ENCODE data around the gene ABTB2.
A peak's percentile ranks its signal among the peaks of the same experiment; 100 is the strongest.

ABTB2 gene

GRCh38 chr11:34345991-34346480 lies 11.8 kb downstream of the ABTB2 start:
- in situ Hi-C loops (cut with HindIII; ENCODE audit: low pct_unique_long_range_greater_than_20kb, low sequenced_read_pairs): no loop called here
- no peak for DNase-seq (ENCODE audit: low read depth in 1 of 2, low spot score in 1 of 2)
- TF ChIP-seq JUND (IDR thresholded peaks at IDR 0.05; ENCODE audit: low read depth): no peak

DNA sequence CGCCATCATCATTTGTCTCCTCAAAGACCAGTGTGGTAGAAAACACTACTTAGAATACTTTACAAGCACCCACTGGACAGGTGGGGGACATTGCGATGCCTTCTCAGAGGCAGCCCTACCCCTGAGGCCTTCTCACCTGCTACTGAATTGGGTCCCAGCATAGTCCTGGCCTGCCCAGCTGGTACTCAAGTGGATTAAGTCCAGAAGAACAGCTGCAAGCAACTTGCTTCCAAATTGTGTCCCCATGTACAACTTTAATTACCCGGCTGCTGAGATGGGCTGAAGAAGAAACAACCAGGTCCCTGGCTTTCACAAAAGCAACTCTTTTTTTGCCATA lies 12.3 kb downstream of the ABTB2 start:
- TF ChIP-seq JUND (IDR thresholded peaks at IDR 0.05; ENCODE audit: low read depth): no peak
- in situ Hi-C loops (cut with HindIII; ENCODE audit: low pct_unique_long_range_greater_than_20kb, low sequenced_read_pairs): no loop called here
- DNase-seq (ENCODE audit: low read depth in 1 of 2, low spot score in 1 of 2): no peak

- peak in 1 of 2 experiments; percentile 67 for DNase-seq (ENCODE audit: low read depth in 1 of 2, low spot score in 1 of 2)
- no peak for TF ChIP-seq JUND (IDR thresholded peaks at IDR 0.05; ENCODE audit: low read depth)
- in situ Hi-C loops (cut with HindIII; ENCODE audit: low pct_unique_long_range_greater_than_20kb, low sequenced_read_pairs): no loop called here
Measured at GRCh38 chr11:34344768-34345539, 12.9 kb downstream of the ABTB2 start.

GRCh38 chr11:34344410-34344767 lies 13.4 kb downstream of the ABTB2 start:
- no peak for TF ChIP-seq JUND (IDR thresholded peaks at IDR 0.05; ENCODE audit: low read depth)
- in situ Hi-C loops (cut with HindIII; ENCODE audit: low pct_unique_long_range_greater_than_20kb, low sequenced_read_pairs): no loop called here
- DNase-seq (ENCODE audit: low read depth in 1 of 2, low spot score in 1 of 2): no peak

- DNase-seq (ENCODE audit: low read depth in 1 of 2, low spot score in 1 of 2): no peak
- no peak for TF ChIP-seq JUND (IDR thresholded peaks at IDR 0.05; ENCODE audit: low read depth)
- in situ Hi-C loops (cut with HindIII; ENCODE audit: low pct_unique_long_range_greater_than_20kb, low sequenced_read_pairs): no loop called here
Measured at GRCh38 chr11:34343686-34344085, 14.1 kb downstream of the ABTB2 start.

GRCh38 chr11:34343153-34343552 lies 14.7 kb downstream of the ABTB2 start:
- DNase-seq (ENCODE audit: low read depth in 1 of 2, low spot score in 1 of 2): peak in 1 of 2 experiments; percentile 38
- TF ChIP-seq JUND (IDR thresholded peaks at IDR 0.05; ENCODE audit: low read depth): no peak
- in situ Hi-C loops (cut with HindIII; ENCODE audit: low pct_unique_long_range_greater_than_20kb, low sequenced_read_pairs): no loop called here

DNA sequence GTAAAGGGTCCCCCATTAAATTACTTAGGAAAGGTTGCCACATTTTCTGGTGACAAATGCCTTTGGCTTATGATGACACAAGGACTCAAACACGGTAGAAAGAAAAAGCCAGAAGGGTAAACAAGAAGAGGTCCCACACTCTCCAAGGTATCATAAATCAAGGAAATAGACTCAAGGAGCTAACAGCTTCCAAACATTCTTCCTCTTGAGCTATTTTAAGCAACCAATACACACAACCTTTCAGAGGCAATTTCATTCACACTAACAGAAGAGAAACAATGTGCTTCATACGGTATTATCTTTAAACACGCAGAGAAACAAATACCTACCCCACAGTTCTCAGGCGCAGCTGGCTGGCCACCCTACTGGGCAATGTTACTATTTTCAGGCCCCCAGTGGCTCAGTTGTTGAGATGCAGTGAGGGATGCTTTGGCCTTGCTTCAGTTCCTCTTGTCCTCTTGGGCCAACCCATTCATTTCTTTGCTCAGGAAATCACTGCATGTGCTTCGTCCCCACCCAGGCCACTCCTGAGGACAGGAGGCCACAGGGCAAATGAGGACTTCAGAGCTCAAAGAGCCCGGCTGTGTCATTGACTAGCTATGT lies 15.8 kb downstream of the ABTB2 start:
- in situ Hi-C loops (cut with HindIII; ENCODE audit: low pct_unique_long_range_greater_than_20kb, low sequenced_read_pairs): no loop called here
- peak in 1 of 2 experiments; percentile 57 for DNase-seq (ENCODE audit: low read depth in 1 of 2, low spot score in 1 of 2)
- no peak for TF ChIP-seq JUND (IDR thresholded peaks at IDR 0.05; ENCODE audit: low read depth)

DNA sequence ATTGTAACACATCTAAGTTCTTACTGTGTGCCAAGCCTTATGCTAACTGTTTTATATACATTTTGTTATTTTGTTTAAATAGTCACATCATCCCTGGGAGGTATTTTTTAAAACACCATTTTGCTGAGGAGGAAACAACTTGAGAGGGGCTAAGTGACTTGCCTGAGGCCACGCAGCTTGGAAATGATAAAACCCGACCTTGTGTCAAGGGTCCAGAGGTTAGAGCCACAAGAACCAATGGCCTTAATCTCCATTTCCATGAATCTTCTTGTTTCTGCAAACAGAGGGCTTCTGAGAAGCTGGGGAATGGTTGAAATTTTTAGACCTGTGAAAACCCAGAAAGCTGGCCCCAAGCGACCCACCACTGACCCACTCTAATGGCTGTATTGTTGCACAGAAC lies 16.7 kb downstream of the ABTB2 start:
- no peak for TF ChIP-seq JUND (IDR thresholded peaks at IDR 0.05; ENCODE audit: low read depth)
- in situ Hi-C loops (cut with HindIII; ENCODE audit: low pct_unique_long_range_greater_than_20kb, low sequenced_read_pairs): no loop called here
- no peak for DNase-seq (ENCODE audit: low read depth in 1 of 2, low spot score in 1 of 2)

DNA sequence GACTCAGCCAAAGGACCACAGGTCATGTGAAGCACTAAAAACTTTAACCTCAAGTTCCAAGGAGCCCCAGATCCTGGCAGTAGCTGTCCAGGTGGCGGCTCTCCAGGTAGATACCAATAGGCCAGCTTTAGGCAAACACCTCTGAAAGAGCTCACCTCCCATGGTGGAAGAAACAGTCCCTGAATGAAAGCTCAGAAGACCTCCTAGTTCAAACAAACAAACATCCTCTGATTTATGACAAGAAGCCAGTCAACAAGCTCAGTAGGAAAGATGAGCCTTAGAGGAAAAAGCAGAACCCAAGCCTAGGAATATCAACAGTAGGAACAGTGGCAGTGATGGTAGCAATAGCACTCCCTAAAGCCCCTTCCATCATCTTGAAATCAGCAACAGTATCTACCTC lies 17.2 kb downstream of the ABTB2 start:
- TF ChIP-seq JUND (IDR thresholded peaks at IDR 0.05; ENCODE audit: low read depth): no peak
- in situ Hi-C loops (cut with HindIII; ENCODE audit: low pct_unique_long_range_greater_than_20kb, low sequenced_read_pairs): no loop called here

DNA sequence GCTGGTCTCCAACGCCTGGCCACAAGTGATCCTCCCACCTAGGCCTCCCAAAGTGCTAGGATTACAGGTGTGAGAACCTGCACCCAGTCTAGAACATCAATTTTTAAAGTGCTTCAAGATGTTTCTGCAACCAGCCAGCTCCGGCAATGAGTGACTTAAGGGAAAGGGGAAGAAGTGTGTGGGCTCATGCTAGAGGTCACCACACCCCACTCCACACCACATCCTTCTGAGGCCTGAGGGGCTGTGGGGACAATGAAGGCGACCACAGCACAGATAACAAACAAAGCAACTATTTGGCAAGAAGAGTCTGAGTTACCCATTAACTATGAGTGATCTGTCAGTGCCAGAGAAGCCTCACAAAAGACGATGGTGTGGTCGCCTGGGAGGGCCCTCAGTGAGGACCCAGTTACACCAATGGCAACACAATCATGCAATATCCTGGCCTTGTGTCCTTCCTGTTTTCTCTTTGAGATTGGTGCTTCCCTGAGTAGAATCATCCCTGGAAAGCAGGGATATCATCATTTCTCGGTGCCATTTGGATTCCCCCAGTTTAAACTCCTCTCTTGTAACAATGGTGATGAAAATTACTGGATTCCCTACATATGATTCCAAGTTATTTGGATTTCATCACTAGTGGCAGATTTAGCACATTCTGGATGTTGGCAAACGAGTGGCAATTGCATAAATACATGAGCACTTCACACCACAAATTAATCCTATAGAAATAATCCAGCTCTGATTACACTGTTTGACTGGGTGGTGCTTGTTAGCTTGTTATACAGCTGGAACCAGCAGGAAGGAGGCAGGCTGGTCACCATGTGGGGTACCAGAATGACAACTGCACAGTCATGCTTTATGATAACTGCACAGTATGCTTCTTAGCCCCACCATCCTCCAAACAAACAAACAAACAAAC lies 18.4 kb downstream of the ABTB2 start:
- TF ChIP-seq JUND (IDR thresholded peaks at IDR 0.05; ENCODE audit: low read depth): no peak
- in situ Hi-C loops (cut with HindIII; ENCODE audit: low pct_unique_long_range_greater_than_20kb, low sequenced_read_pairs): no loop called here
- DNase-seq (ENCODE audit: low read depth in 1 of 2, low spot score in 1 of 2): no peak

More for the DNA sequence above, 17.2 kb downstream of the ABTB2 start:
- no peak for DNase-seq (ENCODE audit: low read depth in 1 of 2, low spot score in 1 of 2)

DNA sequence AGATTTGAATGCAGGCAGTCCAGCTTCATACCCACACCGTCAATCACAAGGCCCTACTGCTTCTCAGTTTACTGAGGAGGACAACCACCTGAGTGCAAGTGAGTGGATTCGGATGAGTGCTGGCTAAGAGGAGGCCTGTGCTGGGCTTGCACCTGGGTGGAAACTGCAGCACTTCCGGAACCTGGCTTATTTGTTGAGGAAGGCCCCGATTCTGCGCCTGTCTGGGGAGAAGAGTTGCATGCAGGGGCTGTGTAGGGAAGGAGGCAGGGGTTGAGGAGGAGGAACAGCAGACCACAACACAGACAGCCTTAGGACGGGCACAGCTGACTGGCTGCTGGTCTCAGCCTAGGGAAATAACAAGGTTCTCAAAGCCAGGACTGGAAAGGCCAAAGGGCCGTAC lies 20.8 kb downstream of the ABTB2 start:
- no peak for DNase-seq (ENCODE audit: low read depth in 1 of 2, low spot score in 1 of 2)
- no peak for TF ChIP-seq JUND (IDR thresholded peaks at IDR 0.05; ENCODE audit: low read depth)
- in situ Hi-C loops (cut with HindIII; ENCODE audit: low pct_unique_long_range_greater_than_20kb, low sequenced_read_pairs): no loop called here

GRCh38 chr11:34335801-34336200 lies 22.0 kb downstream of the ABTB2 start:
- TF ChIP-seq JUND (IDR thresholded peaks at IDR 0.05; ENCODE audit: low read depth): no peak
- DNase-seq (ENCODE audit: low read depth in 1 of 2, low spot score in 1 of 2): no peak
- in situ Hi-C loops (cut with HindIII; ENCODE audit: low pct_unique_long_range_greater_than_20kb, low sequenced_read_pairs): no loop called here

DNA sequence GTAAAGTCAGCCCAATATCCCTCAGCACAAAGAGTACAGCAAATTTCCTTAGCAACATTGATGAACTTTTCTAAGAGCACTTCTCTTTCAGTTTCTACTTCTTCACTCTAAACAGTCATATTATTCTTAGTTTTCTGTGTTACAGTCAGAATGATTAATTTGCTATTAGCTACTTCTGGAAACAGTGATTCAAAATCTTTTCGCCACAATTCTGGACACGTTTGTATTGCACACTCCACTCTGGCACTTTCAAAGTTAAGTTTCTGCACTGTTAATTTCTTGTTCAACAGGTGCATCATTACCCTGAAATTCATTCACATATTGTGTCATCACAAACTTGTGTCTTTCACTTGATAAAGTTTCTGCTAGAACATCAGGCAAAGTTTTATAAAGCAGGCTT lies 22.5 kb downstream of the ABTB2 start:
- DNase-seq (ENCODE audit: low read depth in 1 of 2, low spot score in 1 of 2): no peak
- TF ChIP-seq JUND (IDR thresholded peaks at IDR 0.05; ENCODE audit: low read depth): no peak
- in situ Hi-C loops (cut with HindIII; ENCODE audit: low pct_unique_long_range_greater_than_20kb, low sequenced_read_pairs): no loop called here
